GM12873 (cell line): Measurements from ENCODE around the gene TUBA4A.

ENCODE experiments used
- TF ChIP-seq, protein P1 (sequence below): IDR thresholded peaks from 2 replicates; pipeline ENCODE4 v1.5.1; 2012; ENCODE audit warnings: low read depth, mild to moderate bottlenecking, moderate library complexity, low read length, control low read depth; ENCODE audit not compliant: insufficient read depth; ENCODE audit errors: missing control alignments

TUBA4A gene

DNA sequence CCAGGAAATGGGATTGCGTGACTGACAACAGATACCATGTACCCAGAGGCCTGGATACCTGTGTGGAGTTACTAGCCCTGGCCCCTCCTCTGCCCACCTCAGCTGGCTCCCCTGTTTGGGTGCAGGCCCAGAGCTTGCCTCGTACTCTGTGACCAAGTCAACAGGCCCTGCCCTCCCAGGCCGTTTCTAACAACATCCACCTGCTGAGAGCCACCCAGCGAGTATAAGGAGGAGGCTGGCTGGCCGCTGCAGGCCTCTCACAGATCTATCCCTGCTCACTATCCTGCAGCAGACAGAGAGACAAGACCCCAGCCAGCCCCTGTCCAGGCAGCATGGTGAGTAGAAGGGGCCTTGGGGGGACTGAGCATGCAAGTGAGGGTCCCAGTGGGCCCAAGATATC lies 12.5 kb upstream of the TUBA4A start:
- TF ChIP-seq, protein P1, sequence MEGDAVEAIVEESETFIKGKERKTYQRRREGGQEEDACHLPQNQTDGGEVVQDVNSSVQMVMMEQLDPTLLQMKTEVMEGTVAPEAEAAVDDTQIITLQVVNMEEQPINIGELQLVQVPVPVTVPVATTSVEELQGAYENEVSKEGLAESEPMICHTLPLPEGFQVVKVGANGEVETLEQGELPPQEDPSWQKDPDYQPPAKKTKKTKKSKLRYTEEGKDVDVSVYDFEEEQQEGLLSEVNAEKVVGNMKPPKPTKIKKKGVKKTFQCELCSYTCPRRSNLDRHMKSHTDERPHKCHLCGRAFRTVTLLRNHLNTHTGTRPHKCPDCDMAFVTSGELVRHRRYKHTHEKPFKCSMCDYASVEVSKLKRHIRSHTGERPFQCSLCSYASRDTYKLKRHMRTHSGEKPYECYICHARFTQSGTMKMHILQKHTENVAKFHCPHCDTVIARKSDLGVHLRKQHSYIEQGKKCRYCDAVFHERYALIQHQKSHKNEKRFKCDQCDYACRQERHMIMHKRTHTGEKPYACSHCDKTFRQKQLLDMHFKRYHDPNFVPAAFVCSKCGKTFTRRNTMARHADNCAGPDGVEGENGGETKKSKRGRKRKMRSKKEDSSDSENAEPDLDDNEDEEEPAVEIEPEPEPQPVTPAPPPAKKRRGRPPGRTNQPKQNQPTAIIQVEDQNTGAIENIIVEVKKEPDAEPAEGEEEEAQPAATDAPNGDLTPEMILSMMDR: no peak

DNA sequence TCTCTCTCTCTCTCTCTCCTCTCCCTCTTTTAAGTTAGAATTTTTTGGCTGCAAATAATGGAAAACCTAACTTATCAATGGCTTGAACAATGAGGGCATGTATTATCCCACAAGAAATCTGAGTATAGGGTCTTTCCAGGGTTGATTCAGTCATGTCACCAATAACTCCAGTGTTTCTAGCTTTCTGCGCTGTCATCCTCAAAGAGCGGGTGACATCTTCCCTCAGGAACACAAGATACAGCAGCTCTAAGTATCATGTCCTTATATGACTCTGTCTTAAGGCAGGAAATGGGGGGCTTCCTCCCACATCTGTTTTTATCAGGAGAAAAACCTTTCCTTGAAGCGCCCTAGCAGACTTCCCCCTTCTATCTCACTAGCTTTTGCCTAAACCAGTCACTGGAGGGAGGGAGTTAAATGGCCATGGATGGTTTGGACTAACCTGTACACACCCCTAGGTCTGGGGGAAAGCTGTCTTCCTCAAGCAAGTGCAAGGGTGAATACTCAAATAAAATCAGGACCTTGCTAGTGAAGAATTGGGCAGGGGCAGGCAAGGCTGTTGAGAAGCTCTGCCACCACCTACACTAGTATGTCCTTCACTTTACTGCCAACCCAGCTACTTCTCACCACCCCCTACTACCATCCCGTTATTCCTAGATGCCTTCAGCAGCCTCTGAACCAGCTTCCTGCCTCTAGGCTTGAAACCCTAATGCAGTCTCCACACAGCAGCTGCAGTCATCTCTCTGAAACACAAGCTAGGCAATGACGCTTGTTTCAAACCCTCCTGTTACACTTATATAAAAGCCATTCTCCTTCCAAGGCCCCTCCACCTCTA lies 7.5 kb upstream of the TUBA4A start:
- TF ChIP-seq, protein P1: no peak

DNA sequence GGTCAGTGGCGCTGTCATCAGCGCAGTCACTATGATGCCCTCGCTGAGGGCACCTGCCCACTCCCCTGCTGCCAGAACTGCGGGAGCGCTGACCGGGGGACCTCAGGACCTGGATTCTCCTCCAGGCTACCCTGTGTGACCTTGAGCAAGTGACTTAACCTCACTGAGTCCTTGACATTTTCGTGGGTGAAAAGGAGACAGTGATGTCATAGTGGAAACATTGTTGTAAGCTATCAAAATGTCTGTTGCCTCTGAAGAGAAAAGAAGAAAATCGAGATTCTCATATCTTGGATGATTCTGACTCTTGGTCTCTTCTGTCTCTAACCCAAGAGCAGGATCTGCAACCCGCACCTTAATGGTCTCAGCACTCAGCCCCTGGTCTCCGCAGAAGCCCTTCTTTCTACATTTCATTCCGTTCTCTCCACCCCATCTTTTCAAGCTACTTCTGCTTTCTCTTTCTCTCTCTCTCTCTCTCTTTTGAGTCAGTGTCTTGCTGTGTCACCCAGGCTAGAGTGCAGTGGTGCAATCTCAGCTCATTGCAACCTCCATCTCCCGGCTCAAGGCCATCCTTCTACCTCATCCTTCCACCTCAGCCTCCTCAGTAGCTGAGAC lies 978 bp upstream of the TUBA4A start:
- TF ChIP-seq, protein P1: no peak

DNA sequence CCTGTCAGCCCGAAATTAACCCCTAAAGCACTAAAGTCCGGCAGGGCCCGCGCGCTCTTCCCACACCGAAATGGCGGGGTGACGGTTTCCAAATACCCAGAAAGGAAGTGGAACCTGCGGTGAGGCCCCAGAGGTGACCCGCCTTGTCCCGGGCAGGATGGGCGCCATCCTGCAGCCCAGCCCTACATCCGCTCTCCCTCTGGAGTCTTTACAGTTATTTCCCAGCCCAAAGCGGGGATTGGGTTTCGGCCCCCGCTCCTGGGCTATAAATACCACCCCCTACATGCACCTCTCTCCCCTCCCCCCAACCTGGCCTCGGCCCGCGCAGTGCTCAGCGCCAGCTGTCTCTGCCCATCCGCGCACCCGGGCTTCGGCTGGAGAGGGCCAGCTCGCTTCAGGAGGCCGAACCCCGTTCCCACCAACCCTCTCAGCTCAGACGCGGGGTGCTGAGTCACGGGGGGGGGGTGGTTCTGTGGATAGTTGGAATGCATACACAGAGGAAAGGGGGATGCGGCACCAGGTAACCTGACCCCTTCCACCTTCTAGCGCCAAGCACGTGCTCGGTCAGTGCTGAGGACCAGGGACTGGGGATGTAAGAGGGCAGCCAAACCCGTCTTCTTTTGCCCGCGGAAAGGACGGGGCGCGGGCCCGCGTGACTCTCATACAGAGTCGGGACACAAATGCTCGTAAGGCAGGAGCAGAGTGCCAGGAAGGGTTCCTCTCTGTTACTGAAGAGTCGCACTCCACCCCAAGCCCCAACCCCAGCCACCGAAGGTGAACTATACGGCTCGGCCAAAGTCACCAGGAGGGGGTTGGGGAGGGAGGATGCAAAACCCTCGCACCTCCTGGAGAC lies 592 bp downstream of the TUBA4A start, which contains the start of gene TUBA4B:
Gene TUBA4B, plus strand, starts transcription at position 344 of the 853 bp plus-strand sequence. Its CDS starts 165 bp downstream, at position 509.
- TF ChIP-seq, protein P1: no peak

DNA sequence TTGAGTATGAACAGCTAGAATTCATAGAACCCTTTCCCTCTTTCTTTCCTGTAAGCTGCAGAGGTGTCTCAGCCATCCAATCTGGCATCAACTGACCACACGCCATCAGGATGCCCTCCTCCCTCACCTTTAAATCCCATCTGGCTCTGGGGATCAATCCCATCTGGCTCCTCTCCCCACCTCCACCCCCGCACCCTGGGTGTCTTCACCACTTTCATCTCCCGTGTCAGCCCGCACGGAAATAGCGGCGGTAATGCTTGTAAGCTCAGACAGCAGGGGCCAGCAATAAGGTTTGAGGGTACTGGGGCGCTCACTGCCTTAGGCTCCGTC lies 1.2 kb downstream of the TUBA4A start:
- TF ChIP-seq, protein P1: no peak

DNA sequence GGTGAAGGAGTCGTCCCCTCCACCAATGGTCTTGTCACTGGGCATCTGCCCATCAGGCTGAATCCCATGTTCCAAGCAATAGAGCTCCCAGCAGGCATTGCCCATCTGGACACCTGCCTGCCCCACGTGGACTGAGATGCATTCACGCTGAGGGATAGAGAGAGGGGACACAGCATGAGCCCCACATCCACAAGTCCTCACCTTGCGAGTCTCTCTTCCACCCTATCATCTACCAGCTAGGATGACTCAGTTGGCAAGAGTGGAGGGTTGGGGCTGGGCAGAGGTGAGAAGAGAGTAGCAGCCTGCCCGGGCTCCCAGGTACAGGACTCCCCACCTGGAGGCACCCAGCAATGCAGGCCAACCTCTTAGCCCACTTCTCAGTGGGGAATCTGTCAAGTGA lies 1.6 kb downstream of the TUBA4A start:
- TF ChIP-seq, protein P1: no peak

DNA sequence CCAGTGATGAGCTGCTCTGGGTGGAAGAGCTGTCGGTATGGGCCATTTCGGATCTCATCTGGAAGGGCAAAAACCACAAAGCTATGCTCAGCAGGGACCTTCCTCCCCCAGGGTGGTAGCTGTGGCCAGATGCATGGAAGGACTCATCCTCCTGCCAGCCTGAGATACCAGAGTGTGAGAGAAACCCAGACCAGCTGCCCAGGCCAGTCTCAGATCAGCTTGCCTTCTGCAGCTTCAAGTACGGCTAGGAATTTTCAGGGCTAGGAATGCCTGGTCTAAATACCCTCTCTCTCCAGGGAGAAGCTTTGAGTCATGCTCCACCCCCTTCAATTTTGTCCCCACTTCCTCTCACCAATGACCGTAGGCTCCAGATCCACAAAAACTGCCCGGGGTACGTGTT lies 2.1 kb downstream of the TUBA4A start:
- TF ChIP-seq, protein P1: no peak
